HG03342 (cell line): ENCODE data around the gene SLC39A11.

Experiments used
- ATAC-seq: cut with Tn5 transposase; IDR thresholded peaks from one replicate; pipeline ENCODE4 v1.9.1; 2021; ENCODE audit warnings: mild to moderate bottlenecking, moderate library complexity; ENCODE audit not compliant: unreplicated experiment

The SLC39A11 gene

GRCh38 chr17:72702136-72702735, 390.3 kb downstream of the SLC39A11 start:
- no peak for ATAC-seq

GRCh38 chr17:72700226-72700625, 392.3 kb downstream of the SLC39A11 start:
- no peak for ATAC-seq

- ATAC-seq = no peak
These were observed 392.9 kb downstream of the SLC39A11 start for GRCh38 chr17:72699545-72699944.

GRCh38 chr17:72697602-72698146, 394.8 kb downstream of the SLC39A11 start:
- no peak for ATAC-seq

- no peak for ATAC-seq
These were observed 395.8 kb downstream of the SLC39A11 start for GRCh38 chr17:72696721-72697120.

- no peak for ATAC-seq
These were observed 396.3 kb downstream of the SLC39A11 start for GRCh38 chr17:72696156-72696555.

- no peak for ATAC-seq
These were observed 398.5 kb downstream of the SLC39A11 start for GRCh38 chr17:72693956-72694355.

- ATAC-seq = no peak
These were observed 399.2 kb downstream of the SLC39A11 start for GRCh38 chr17:72693151-72693878.

- ATAC-seq = no peak
These were observed 399.8 kb downstream of the SLC39A11 start for GRCh38 chr17:72692676-72693075.

GRCh38 chr17:72691586-72691985, 400.9 kb downstream of the SLC39A11 start:
- ATAC-seq = no peak

- no peak for ATAC-seq
These were observed 401.5 kb downstream of the SLC39A11 start for GRCh38 chr17:72691017-72691416.

- ATAC-seq = no peak
These were observed 404.6 kb downstream of the SLC39A11 start for GRCh38 chr17:72687886-72688285.

- no peak for ATAC-seq
These were observed 408.0 kb downstream of the SLC39A11 start for GRCh38 chr17:72684405-72685020.

- no peak for ATAC-seq
These were observed 408.7 kb downstream of the SLC39A11 start for GRCh38 chr17:72683506-72684404.

GRCh38 chr17:72682605-72683004, 409.9 kb downstream of the SLC39A11 start:
- ATAC-seq = no peak

GRCh38 chr17:72681844-72682243, 410.6 kb downstream of the SLC39A11 start:
- no peak for ATAC-seq

GRCh38 chr17:72677714-72678390, 414.6 kb downstream of the SLC39A11 start:
- ATAC-seq = no peak

- ATAC-seq = no peak
These were observed 415.4 kb downstream of the SLC39A11 start for GRCh38 chr17:72677108-72677507.

- ATAC-seq = no peak
These were observed 419.8 kb downstream of the SLC39A11 start for GRCh38 chr17:72672729-72673128.

GRCh38 chr17:72671016-72671415, 421.5 kb downstream of the SLC39A11 start:
- no peak for ATAC-seq
